HG02610 (cell line): ENCODE measurements around the gene SMG7.

Source experiments
- ATAC-seq: cut with Tn5 transposase; IDR thresholded peaks from one replicate; pipeline ENCODE4 v1.9.1; 2021; ENCODE audit warnings: mild to moderate bottlenecking, moderate library complexity; ENCODE audit not compliant: unreplicated experiment

The SMG7 gene

DNA sequence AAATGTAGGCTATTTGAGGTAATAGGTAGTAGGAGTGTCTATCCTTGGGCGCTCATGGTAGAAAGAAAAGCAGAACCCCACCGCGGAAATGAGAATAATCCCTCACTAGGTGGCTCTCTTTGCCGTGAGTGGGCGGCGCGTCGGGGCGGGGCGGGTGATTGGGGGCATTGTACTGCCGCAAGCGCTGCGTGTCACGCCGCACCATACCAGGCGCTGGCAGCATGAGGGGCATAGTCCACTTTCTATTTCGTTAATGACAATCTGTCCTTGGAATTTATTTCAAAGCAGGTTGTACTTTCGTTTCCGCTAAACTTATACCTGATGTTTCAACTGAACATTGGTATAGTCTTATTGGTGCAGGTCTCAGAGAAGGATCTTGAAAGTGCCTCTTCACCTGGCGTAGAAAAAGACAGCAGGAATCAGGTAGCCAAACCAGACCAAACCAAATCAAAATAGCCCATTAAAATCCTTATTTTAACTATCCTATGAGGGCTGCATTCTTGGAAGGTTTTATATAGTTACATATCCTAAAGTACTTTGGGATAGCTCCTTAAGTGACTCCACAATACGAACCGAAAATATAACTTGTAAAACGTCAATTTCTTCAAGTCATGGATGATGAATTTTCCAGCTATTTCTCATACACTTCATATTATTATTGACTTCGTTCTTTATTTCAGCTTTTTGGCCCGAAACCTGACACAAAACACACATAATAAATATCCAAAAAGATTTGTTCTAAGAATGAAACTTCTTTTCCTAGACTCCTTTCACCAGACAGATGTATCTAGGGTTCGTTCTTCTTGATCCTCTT is 1.9 kb upstream of the SMG7 start:
- peak; percentile 30 for ATAC-seq

DNA sequence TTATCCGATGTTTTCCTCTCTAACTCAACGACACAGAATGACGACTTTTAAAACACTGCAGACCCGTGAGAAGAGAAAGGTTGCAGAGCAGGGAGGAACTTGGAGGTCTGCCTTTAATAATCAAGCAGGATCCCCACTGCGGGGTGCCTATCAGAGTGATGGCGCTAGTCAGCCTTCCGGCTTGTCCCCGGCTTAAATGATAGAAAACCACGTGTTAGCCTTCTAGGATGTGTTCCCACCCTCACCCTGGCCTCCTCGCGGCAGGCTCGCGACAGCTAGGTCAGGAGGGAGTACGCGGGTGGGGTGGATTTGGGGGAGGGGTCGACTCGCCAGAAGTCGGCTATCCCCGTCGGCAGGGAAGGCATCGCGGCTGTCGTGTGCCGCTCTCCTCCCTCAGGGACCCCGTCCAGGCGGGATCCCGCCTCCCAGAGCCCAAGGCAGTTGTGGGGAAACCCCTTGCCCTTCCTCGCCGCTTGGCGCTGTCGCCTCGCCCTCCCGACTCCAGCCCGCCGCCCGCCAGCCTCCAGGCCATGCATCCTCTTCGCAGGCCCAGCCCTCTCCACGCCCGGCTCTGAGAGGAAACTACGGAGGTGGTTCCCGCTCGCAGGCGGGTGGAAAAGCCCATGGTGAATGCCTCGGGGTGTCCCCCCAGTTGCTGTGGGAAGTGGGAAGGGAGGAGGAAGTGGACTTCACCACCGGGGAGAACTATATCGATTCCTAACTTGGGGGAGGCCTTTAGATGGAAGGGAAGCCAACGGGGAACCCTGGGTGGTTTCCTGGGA is 1.1 kb upstream of the SMG7 start:
- ATAC-seq, result peak; percentile 37

DNA sequence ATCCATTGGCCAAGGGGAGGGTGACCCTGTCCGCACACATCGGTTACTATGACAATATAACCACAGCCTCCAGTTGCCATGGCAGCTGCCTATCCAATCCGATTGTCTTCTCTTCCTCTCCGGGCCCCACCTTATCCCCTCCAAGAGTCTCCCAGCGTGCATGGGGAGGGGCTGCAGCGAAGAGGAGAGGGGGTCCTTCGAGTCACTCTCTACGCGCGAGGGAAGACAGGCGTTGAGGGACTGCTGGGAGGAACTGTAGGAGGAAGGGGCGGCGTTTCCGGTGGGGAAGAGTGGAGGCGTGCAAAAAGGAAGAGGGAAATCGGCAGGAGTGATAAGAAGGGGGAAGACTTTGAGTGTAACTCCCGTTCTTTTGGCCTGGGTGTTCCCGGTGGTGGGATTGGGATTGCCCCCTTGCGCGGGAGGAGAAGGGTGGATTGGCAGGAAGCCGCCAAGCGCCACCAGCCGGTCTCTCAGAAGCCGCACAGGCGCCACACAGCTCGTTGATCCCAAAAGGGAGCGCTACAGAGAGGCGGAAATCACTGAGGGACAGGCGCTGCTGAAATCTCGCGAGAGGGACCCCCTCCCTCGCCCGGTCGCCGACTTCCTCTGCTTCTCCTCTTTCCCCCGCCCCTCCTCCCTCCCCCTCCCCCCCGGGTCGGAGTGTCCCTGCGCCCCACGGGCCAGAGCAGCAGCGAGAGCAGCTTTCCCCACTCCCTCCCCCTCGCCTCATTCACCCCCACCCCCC is 384 bp upstream of the SMG7 start:
- peak; percentile 61 for ATAC-seq

DNA sequence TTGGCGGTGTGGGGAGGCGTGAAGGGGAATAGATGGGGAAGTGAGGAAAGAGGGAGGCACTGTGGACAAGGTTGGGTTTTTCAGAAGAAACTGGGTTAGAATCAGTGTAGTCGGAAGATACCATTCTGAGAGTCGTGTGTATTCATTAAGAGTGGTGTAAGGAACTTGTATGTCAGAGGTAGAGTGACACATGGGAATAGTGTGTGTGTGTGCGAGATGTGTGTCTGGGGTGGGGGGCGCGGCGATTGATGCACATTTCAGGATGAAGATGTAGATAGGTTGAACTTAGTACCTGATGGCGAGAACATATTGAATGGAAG is 878 bp downstream of the SMG7 start:
- ATAC-seq, result no peak

DNA sequence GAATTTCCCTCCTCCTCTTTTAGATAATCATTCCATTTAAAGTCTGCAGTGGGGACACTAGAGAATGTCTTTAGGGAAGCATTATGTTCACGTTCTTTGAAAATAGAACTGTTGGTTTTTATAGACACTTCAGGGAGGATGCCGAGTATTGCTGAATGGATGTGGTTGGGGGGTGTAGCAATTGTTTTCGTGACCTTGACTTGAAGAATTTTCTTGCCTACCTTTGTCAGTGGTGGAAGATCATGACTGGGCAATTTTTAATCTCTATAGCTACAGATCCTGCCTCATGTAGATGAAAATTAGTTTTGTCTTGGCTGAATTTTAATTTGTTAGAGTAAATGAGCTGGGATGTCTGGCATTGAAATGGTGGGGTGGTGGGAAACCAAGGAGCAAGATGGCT is 3.8 kb downstream of the SMG7 start:
- ATAC-seq, result no peak

DNA sequence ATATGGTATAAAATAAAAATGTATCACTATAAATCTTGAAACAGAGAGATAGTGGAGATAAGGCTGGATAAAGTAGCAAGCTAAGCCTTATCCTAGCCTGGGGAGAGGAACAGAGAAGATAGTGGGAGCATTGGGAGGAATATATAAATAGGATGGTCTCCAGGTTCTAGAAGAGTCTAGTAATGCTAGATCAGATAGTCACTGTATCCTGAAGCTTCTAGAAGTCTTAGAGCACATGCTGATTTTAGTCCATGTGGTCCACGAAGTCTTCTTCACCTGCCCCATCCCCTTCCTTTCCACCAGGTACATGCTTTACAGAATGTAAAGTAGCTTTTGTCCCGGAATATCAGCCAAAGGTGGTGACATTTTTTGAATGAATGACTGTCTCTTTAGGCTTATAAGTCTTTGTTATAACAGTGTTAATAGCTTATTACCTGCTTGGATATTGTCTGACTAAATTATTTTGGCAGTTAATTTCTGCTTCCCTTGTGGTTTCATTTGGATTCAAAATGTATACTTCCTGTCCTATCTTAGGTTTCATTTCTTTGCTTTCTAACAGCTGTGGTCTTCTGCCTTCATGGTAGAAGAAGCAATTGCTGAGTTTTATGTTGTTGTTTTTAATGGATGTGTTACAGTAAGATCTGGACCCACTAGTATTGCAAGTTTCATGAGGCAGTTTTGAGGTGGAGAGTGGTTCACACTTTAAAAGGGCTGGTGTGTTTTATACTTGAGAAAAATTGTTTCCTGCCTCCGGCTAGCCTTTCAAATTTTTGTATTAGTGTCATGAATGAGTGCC is 5.9 kb downstream of the SMG7 start:
- ATAC-seq, result peak; percentile 52

DNA sequence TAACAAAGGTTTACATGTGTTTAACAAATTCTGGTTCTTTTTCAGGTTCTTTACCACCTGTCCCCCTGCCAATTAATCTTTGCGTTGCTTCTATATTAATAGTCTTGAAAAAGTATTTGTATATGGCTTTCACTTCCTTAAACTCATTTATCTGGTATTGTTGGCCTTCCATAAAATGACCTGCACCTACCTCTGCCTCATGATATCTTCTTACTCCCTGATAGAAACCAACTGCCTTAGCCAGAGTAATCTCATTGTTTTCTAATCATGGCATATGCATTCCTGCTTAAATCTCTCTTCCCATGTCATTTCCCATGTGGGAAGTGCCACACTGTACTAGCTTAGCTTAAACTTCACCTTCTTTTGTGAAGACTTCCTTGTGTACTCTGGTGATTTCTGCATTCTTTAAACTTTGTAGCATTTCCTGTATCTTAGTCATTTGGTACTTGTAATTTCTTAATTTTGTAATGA is 8.7 kb downstream of the SMG7 start:
- ATAC-seq, result peak; percentile 58

DNA sequence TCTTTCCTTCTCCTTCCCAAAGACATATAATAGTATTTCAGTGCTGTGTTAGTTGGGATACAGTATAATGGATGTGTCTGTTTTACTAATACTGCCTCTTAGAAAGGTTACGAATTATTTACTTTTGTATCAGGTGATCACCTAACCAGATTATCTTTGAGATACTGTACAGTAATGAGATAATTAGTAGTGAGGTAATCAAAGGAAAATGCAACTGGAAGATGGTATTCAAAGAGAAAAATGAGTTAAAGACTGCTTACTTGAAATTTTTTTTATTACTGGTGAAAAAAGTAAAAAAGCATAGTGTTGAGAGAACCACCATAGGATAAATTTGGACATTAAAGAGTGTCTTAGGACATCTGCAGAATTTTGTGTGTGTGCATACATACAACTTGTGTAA is 10.9 kb downstream of the SMG7 start:
- no peak for ATAC-seq

DNA sequence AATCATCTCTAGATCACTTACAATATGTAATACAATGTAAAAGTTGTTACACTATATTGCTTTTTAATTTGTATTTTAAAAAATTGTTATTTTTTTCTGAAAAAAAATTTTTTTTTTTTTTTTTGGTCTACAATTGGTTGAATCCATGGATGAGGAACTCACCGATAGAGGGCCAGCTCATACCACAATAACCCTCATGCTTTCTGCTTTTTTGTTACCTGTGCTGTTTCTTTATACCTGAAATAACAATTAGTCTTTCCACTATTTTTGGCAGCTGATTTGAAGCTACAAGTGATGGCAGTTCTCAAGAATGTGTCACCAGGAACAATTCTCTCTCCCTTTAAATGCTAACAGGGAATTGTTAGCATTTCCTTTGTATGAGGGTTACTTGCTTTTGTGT is 12.0 kb downstream of the SMG7 start:
- ATAC-seq, result no peak

DNA sequence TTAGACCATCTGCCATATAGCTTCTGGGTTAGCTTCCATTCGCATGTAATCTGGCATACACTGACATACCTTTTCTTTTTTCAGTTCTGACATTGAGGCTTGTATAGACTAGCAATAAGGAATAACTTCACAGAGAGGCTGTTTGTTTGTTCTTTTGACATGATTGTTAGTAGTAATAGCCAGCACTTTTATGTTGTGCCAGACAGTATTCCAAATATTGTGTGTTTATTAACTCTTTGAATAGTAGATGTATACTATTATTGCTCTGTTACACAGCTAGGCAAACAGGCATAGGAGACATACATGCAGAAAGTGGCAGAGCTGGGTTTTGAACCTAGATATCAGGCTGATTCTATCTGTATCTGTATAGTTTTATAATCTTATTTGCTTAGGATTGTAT is 12.6 kb downstream of the SMG7 start:
- ATAC-seq, result no peak

DNA sequence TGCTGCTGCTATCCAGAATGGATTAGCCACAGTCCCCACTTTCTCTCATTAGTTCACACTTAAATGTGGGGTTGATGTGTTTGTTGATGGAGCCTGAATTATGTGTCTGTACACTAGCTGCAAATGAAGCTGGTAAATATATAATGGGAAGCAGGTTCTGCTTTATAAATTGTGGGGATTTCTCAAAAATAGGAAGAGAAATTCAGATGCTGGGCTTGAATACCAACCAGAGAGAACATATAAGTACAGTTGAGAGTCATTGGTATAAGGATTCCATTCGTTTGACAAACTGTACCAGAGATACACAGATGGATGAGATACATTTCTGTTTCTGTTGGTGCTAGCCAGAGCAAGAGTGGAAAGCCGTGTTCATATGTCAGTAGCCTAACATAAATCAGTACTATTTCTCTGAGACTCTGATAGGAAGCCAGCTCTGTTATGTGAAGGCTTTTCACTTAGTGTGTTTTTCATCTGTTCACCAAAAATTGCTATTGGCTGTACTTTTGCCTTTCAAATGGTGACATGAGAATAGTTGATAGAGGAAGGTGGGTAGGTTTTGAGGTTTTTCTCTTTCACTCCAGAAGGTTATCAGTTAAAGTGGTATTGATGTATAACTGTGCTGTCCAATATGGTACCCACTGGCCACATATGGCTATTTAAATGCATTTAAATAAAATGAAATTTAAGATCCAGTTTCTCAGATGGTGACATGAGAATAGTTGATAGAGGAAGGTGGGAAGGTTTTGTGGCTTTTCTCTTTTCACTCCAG is 15.6 kb downstream of the SMG7 start:
- ATAC-seq, result no peak

DNA sequence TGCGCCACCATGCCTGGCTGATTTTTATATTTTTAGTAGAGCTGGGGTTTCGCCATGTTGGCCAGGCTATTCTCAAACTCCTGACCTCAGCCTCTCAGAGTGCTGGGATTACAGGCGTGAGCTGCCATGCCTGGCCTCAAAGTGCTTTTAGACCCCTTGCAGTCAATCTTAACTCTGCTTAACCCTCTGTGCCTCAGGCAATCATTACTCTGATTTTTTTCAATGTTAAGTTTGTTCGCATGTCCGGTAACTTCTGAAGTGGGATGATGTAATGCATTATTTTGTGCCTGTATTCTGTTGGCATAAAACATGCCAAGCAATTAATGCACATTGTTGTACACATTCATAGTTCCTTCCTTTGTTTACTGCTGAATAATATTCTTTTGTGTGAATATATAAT is 18.6 kb downstream of the SMG7 start:
- no peak for ATAC-seq

DNA sequence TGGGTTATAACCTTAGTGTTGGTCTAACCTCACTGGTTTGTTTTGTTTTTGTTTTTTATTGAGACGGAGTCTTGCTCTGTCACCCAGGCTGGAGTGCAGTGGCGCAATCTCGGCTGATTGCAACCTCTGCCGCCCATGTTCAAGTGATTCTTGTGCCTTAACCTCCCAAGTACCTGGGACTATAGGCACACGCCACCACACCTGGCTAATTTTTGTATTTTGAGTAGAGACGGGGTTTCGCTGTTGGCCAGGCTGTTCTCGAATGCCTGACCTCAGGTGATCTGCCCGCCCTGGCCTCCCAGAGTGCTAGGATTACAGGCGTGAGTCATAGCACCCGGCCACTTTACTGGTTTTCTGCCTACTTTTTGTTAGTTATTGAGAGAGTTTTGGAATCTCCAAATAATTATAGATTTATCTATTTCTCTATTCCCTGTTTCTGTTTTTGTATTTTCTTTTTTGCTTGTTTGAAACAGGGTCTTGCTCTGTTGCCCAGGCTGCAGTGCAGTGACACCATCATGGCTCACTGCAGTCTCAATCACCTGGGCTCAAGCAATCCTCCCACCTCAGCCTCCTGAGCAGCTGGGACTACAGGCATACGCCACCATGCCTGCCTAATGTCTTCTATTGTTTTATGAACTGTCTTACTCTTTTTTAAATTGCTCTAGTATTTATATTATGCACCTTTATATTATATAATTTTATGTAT is 21.4 kb downstream of the SMG7 start:
- ATAC-seq, result no peak

DNA sequence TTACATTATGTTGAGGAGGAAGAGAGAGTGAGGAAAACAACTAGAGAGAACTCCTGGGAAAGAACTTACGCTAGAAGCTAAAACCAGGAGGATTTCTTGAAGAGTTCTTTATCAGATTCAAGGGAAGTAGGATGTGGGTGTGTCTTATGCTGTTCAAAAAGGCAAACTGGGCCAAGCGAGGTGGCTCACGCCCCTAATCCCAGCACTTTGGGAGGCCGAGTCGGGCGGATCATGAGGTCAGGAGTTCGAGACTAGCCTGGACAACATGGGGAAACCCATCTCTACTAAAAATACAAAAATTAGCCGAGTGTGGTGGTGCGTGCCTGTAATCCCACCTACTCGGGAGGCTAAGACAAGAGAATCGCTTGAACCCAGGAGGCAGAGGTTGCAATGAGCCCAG is 23.1 kb downstream of the SMG7 start:
- no peak for ATAC-seq

DNA sequence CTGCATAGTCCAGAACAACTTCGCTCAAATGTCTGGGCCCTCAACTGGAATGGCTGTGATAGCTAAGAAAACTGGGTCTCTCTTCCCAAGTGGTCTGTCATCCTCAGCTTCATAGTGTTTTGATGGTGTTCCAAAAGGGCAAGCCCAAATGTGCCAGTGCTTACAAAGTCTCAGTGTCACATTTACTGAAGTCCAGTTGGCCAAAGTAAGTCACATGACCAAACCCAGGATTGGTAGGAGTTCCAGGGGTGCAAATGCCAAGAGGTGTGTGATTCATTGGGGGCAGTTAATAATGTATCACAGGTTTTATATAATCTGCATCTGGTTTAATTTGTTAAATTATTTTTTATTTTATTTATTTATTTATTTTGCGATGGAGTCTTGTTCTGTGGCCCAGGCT is 24.9 kb downstream of the SMG7 start:
- ATAC-seq, result no peak

DNA sequence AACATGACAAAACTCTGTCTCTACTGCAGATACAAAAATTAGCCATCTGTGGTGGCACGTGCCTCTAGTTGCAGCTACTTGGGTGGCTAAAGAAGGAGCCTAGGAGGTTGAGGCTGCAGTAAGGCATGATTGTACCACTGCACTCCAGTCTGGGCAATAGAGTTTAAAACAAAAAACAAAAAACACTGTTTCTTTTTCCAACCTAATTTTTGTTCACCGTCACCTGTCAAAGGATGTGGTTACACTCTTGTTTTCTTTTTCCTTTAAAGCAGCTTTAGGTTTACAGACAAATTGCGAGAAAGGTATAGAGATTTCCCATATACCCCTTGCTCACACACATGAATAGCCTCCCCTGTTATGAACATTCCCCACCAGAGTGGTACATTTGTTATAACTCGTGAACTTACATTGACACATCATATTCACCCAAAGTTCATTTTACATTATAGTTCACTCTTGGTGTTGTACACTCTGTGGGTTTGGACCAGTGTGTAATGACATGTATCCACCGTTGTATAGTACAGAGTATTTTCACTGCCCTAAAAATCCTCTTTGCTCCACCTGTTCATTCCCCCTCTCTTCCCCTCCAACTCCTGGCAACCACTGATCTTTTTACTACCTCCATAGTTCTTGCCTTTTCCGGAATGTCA is 26.2 kb downstream of the SMG7 start:
- no peak for ATAC-seq

DNA sequence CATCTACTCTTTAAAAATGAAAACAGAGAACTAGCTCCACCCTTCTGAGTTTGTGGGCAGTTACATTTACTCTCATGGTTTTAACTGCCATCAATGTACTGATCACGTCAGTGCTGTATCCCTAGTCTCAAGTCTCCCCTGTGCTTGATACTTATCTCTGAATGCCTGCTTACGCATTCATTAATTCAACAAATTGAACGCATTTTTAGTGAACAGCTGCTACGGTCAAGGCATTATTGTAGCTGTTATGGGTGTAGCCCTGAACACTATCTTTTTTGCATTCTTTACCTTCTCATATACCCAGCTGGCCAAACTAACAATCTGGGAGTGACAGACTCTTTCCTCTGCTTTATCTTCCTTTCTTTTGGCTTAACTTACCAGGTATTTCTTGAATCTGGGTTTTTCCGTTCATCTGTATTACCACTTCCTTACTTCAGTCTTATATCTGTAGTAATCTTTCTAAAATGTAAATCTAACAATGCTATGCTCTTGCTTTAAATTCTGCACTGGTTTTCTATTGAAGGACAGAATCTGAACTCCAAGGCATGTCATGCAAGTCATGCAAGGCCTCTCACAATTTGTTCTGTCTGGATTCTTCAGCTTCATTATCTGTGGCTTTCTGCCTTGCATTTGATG is 33.3 kb downstream of the SMG7 start:
- ATAC-seq, result no peak

DNA sequence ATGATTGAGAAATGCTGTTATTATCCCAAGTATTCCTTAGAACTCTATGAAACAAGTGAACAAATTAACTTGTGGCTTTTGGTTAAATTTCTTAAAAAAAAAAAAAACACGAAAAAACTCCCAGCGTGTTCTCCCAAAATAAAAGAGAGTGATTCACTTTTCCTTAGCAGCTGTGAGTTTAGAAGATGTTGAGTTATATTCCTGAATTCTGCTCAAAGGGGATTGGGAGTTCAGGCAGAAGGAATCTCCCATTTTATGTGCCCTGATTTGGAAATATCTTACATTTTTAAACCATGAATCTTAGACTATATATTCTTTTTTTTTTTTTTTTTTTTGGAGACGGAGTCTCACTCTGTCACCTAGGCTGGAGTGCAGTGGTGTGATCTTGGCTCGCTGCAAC is 34.3 kb downstream of the SMG7 start:
- ATAC-seq, result no peak

DNA sequence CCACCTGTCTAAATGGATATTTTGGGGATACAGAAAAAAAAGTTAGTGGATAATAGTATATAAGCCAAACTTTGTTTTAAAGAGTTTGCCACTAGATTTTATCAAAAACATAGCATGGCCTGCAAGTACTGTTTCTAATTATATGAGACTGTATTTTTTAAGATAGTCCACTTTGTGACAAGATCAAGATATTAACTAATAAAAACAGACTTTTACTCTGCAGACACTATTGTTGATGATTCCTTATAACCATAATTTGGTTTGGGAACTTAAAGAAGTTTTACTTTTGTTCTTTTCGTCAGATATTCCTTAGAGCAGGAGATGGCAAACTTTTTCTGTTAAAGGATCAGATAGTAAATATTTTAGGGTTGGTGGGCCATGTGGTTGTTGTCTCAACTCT is 36.4 kb downstream of the SMG7 start:
- ATAC-seq, result no peak
